Measurements from ENCODE around the gene SMC1B.

- TF ChIP-seq CTCF (conservative IDR thresholded peaks at IDR 0.05; ENCODE audit: low read depth in 2 of 2) (no peak), EZH2 (IDR thresholded peaks at IDR 0.05; ENCODE audit: low read depth, unreplicated experiment) (no peak), POLR2AphosphoS5 (IDR thresholded peaks at IDR 0.05; ENCODE audit: low read depth) (no peak), CREB1 (CRISPR knock-in tag; IDR thresholded peaks at IDR 0.05; ENCODE audit: low read depth) (no peak), EZH2phosphoT487 (IDR thresholded peaks at IDR 0.05; ENCODE audit: unreplicated experiment) (no peak), STAT1 (IDR thresholded peaks at IDR 0.05; ENCODE audit: unreplicated experiment) (no peak), JUNB (IDR thresholded peaks at IDR 0.05; ENCODE audit: unreplicated experiment) (no peak), ZNF114 (CRISPR knock-in tag; IDR thresholded peaks at IDR 0.05) (no peak)
- TF ChIP-seq, protein P1, sequence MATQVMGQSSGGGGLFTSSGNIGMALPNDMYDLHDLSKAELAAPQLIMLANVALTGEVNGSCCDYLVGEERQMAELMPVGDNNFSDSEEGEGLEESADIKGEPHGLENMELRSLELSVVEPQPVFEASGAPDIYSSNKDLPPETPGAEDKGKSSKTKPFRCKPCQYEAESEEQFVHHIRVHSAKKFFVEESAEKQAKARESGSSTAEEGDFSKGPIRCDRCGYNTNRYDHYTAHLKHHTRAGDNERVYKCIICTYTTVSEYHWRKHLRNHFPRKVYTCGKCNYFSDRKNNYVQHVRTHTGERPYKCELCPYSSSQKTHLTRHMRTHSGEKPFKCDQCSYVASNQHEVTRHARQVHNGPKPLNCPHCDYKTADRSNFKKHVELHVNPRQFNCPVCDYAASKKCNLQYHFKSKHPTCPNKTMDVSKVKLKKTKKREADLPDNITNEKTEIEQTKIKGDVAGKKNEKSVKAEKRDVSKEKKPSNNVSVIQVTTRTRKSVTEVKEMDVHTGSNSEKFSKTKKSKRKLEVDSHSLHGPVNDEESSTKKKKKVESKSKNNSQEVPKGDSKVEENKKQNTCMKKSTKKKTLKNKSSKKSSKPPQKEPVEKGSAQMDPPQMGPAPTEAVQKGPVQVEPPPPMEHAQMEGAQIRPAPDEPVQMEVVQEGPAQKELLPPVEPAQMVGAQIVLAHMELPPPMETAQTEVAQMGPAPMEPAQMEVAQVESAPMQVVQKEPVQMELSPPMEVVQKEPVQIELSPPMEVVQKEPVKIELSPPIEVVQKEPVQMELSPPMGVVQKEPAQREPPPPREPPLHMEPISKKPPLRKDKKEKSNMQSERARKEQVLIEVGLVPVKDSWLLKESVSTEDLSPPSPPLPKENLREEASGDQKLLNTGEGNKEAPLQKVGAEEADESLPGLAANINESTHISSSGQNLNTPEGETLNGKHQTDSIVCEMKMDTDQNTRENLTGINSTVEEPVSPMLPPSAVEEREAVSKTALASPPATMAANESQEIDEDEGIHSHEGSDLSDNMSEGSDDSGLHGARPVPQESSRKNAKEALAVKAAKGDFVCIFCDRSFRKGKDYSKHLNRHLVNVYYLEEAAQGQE (IDR thresholded peaks at IDR 0.05; ENCODE audit: unreplicated experiment): no peak
- TF ChIP-seq, protein P2, sequence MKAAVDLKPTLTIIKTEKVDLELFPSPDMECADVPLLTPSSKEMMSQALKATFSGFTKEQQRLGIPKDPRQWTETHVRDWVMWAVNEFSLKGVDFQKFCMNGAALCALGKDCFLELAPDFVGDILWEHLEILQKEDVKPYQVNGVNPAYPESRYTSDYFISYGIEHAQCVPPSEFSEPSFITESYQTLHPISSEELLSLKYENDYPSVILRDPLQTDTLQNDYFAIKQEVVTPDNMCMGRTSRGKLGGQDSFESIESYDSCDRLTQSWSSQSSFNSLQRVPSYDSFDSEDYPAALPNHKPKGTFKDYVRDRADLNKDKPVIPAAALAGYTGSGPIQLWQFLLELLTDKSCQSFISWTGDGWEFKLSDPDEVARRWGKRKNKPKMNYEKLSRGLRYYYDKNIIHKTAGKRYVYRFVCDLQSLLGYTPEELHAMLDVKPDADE (IDR thresholded peaks at IDR 0.05): no peak
Observed at GRCh38 chr22:45312856-45313255, 100.5 kb downstream of the SMC1B start.
